IPS-11a (cell line): ENCODE measurements around the gene SYTL3.
"Not testable (repeated sequence)": the region's sequence is repeated elsewhere in the genome, so short reads cannot be mapped to it uniquely, and the experiment has no call there.

Experiments
- H3K4me3 ChIP-seq: one replicate; pipeline ENCODE4 v1.5.1; 2013; ENCODE audit warnings: low read depth, low read length, control low read depth

Gene SYTL3

GRCh38 chr6:158686791-158687381, 37.0 kb downstream of the SYTL3 start:
- H3K4me3 ChIP-seq = no peak overlapping the region

- no peak overlapping the region for H3K4me3 ChIP-seq
Measured at GRCh38 chr6:158687506-158687905, 37.7 kb downstream of the SYTL3 start.

GRCh38 chr6:158688860-158689259, 39.0 kb downstream of the SYTL3 start:
- H3K4me3 ChIP-seq = no peak overlapping the region

DNA sequence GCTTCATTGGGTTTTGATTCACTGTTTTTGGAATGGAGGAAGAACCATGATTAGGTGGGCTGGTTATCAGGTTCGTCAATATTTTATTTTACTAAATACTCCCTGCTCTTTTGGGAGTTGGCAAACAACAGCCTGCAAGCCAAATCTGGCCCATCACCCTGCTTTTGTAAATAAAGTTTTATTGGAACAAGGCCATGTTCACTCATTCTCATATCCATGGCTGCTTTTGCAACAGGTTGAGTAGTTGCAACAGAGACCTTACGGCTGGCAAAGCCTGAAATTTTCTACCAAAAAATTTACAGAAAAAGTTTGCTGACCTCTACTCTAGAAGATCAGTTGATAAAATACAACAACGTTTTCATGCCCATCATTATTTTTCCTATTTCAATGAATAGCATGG, 45.1 kb downstream of the SYTL3 start:
- H3K4me3 ChIP-seq = no peak overlapping the region

GRCh38 chr6:158697811-158698210, 48.0 kb downstream of the SYTL3 start:
- H3K4me3 ChIP-seq = no peak overlapping the region

- H3K4me3 ChIP-seq = no peak overlapping the region
Measured at GRCh38 chr6:158698931-158699330, 49.1 kb downstream of the SYTL3 start.

DNA sequence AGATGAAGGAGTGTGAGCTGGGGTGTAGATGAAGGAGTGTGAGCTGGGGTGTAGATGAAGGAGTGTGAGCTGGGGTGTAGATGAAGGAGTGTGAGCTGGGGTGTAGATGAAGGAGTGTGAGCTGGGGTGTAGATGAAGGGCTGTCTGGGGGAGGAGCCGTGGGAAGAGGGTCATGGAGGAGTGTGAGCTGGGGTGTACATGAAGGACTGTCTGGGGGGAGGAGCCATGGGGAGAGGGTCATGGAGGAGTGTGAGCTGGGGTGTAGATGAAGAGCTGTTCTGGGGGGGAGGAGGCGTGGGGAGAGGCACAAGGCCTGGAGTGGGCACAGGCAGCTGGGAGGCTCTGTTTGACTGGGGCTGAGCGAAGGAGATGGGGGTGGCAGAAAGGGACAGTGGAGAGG, 51.4 kb downstream of the SYTL3 start:
- H3K4me3 ChIP-seq = not testable (repeated sequence)

DNA sequence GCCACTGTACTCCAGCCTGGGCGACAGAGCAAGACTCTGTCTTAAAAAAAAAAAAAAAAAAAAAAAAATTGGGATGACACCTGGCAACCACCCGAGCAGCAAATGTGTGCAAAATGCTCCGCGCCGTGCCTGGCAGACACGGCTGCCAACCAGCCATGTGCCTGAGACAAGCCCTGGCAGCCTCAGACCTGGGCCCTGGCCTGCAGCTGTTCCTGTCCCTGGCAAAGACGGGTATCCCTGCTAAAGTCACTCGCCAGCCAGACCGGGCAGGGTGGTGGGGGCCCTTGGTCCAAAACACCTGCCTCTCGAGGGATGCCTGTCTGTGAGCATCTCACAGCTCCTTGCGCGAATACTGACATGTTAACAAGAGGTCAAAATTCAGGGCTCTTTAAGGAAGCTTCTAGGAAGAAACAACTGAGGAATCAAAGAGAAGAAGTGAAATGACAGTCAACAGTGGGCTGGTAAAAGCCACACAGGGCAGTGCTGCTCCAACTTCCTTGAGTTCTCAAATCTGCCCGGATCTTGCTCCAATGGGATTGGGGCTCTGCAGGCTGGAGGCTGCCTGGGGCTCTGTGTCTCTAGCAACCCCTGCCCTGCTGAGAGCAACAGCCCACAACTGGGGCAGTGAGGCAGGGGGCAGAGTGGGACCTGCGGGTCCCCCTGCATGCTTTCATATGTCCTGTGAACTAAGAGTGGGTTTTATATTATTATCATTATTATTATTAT, 53.4 kb downstream of the SYTL3 start:
- no peak overlapping the region for H3K4me3 ChIP-seq

- no peak overlapping the region for H3K4me3 ChIP-seq
Measured at GRCh38 chr6:158703837-158704822, 54.3 kb downstream of the SYTL3 start.

- H3K4me3 ChIP-seq = no peak overlapping the region
Measured at GRCh38 chr6:158705386-158706126, 55.7 kb downstream of the SYTL3 start.

- no peak overlapping the region for H3K4me3 ChIP-seq
Measured at GRCh38 chr6:158706369-158706982, 56.6 kb downstream of the SYTL3 start.

GRCh38 chr6:158707120-158707820, 57.4 kb downstream of the SYTL3 start:
- H3K4me3 ChIP-seq = no peak overlapping the region

- no peak overlapping the region for H3K4me3 ChIP-seq
Measured at GRCh38 chr6:158707821-158708195, 58.0 kb downstream of the SYTL3 start.

GRCh38 chr6:158708239-158708638, 58.4 kb downstream of the SYTL3 start:
- no peak overlapping the region for H3K4me3 ChIP-seq

DNA sequence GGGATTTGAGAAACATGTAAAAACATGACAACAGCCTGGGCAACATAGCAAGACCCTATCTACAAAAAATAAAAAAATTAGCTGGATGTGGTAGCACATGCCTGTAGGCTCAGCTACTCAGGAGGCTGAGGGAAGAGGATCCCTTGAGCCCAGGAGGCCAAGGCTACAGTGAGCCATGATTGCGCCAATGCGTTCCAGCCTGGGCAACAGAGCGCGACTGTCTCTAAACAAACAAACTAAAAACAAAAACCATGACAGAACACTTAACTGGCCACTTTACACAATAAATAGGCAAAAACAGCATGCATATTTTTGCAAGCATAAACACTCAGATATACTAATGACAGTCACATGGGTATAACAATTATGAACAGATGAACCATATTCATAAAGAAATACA, 60.0 kb downstream of the SYTL3 start:
- H3K4me3 ChIP-seq = no peak overlapping the region

DNA sequence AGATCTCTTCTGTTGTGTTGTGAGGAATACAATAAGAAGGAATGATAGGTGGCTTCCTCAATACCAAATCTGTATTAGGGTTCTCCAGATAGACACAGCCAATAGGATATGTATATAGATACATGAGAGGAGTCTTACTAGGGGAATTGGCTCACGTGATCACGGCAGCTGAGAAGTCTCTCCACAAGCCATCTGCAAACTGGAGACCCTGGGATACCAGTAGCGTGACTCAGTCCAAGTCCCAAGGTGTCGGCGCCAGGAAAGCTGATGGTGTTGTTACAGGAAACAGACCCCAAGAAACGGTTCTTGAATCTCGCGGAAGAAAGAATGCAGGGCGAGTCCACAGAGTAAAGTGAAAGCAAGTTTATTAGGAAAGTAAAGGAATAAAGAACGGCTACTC, 61.4 kb downstream of the SYTL3 start:
- H3K4me3 ChIP-seq = no peak overlapping the region

- H3K4me3 ChIP-seq = no peak overlapping the region
Measured at GRCh38 chr6:158713469-158713868, 63.6 kb downstream of the SYTL3 start.

- H3K4me3 ChIP-seq = no peak overlapping the region
Measured at GRCh38 chr6:158714706-158715105, 64.9 kb downstream of the SYTL3 start.

- H3K4me3 ChIP-seq = no peak overlapping the region
Measured at GRCh38 chr6:158715330-158716311, 65.8 kb downstream of the SYTL3 start.
